Activated naive CD4-positive, alpha-beta T cell treated with anti-CD3 and anti-CD28 coated beads, Interleukin-2, amount 10 ng/mL, durations not matched to agents 7 days and 5 days (primary cell): ENCODE data around the gene HIP1R.

Source experiments
- CTCF ChIA-PET: fragments of 350-600 bp; sonication (Branson Sonifier 250); formaldehyde crosslinking; loops from one replicate; lab custom pipeline; 2021; ENCODE audit warnings: antibody characterized with exemption; lab: Charles Lee
- DNase-seq: peaks from one replicate; pipeline ENCODE4 v3.0.0-alpha.2; 2020
- H3K27ac Mint-ChIP-seq: one replicate; pipeline ENCODE4 v1.8.0; 2021; ENCODE audit warnings: mild to moderate bottlenecking, moderate library complexity, mixed read lengths
- H3K27me3 Mint-ChIP-seq: one replicate; pipeline ENCODE4 v1.8.0; 2021; ENCODE audit warnings: mild to moderate bottlenecking, mixed read lengths
- H3K36me3 Mint-ChIP-seq: one replicate; pipeline ENCODE4 v1.8.0; 2021; ENCODE audit warnings: mixed read lengths
- H3K4me1 Mint-ChIP-seq: one replicate; pipeline ENCODE4 v1.8.0; 2021; ENCODE audit warnings: mixed read lengths
- H3K4me3 Mint-ChIP-seq: one replicate; pipeline ENCODE4 v1.8.0; 2021; ENCODE audit warnings: mild to moderate bottlenecking, moderate library complexity, mixed read lengths
- H3K9me3 Mint-ChIP-seq: one replicate; pipeline ENCODE4 v1.8.0; 2021; ENCODE audit warnings: mixed read lengths

Gene HIP1R

GRCh38 chr12:122848471-122849351 lies 13.5 kb downstream of the HIP1R start:
- no peaks in the 10 kb centered on the region for H3K36me3 Mint-ChIP-seq
- H3K27ac Mint-ChIP-seq: no peak overlapping the region
- H3K4me1 Mint-ChIP-seq: no peaks in the 10 kb centered on the region
- no peak for DNase-seq
- CTCF ChIA-PET: interaction anchor here (1.2 kb wide), 1 partner anchor 12 kb away, joined by 4 read pairs; no protein-coding TSS in a partner anchor
- no peak overlapping the region for H3K4me3 Mint-ChIP-seq
- H3K27me3 Mint-ChIP-seq: no peaks in the 10 kb centered on the region
- no peaks in the 10 kb centered on the region for H3K9me3 Mint-ChIP-seq

- no peak for DNase-seq
- Mint-ChIP-seq H3K4me1 (no peaks in the 10 kb centered on the region), H3K27me3 (no peaks in the 10 kb centered on the region), H3K9me3 (no peaks in the 10 kb centered on the region), H3K4me3 (no peak overlapping the region), H3K36me3 (no peaks in the 10 kb centered on the region), H3K27ac (no peak overlapping the region)
- CTCF ChIA-PET: interaction anchor here (1.0 kb wide), 2 partner anchors 10 to 55 kb away, joined by 3 to 4 read pairs; no protein-coding TSS in a partner anchor
Observed at GRCh38 chr12:122849352-122850047, 14.2 kb downstream of the HIP1R start.

GRCh38 chr12:122850048-122850445 lies 14.8 kb downstream of the HIP1R start:
- Mint-ChIP-seq H3K27me3 (no peaks in the 10 kb centered on the region), H3K4me1 (no peaks in the 10 kb centered on the region), H3K36me3 (no peaks in the 10 kb centered on the region), H3K9me3 (no peaks in the 10 kb centered on the region), H3K27ac (no peak overlapping the region), H3K4me3 (no peak overlapping the region)
- CTCF ChIA-PET: interaction anchor here (1.0 kb wide), 2 partner anchors 9 to 56 kb away, joined by 3 to 4 read pairs; no protein-coding TSS in a partner anchor
- no peak for DNase-seq

- no peak overlapping the region for H3K4me3 Mint-ChIP-seq
- no peaks in the 10 kb centered on the region for H3K36me3 Mint-ChIP-seq
- no peak overlapping the region for H3K27ac Mint-ChIP-seq
- H3K4me1 Mint-ChIP-seq: no peaks in the 10 kb centered on the region
- no peaks in the 10 kb centered on the region for H3K27me3 Mint-ChIP-seq
- no peak for DNase-seq
- H3K9me3 Mint-ChIP-seq: no peaks in the 10 kb centered on the region
- CTCF ChIA-PET: no interaction called here
Observed at GRCh38 chr12:122850695-122851350, 15.6 kb downstream of the HIP1R start.

GRCh38 chr12:122851820-122852219 lies 16.6 kb downstream of the HIP1R start:
- Mint-ChIP-seq H3K4me3 (no peak overlapping the region), H3K27ac (no peak overlapping the region), H3K4me1 (no peaks in the 10 kb centered on the region), H3K27me3 (no peaks in the 10 kb centered on the region), H3K36me3 (no peaks in the 10 kb centered on the region), H3K9me3 (no peaks in the 10 kb centered on the region)
- DNase-seq: no peak
- CTCF ChIA-PET: interaction anchor here (1.1 kb wide), 1 partner anchor 101 kb away, joined by 3 read pairs; no protein-coding TSS in a partner anchor

GRCh38 chr12:122852336-122853275 lies 17.3 kb downstream of the HIP1R start:
- no peaks in the 10 kb centered on the region for H3K27me3 Mint-ChIP-seq
- H3K4me1 Mint-ChIP-seq: no peaks in the 10 kb centered on the region
- H3K27ac Mint-ChIP-seq: no peak overlapping the region
- no peak overlapping the region for H3K4me3 Mint-ChIP-seq
- H3K9me3 Mint-ChIP-seq: no peaks in the 10 kb centered on the region
- CTCF ChIA-PET: interaction anchor here (1.1 kb wide), 1 partner anchor 100 kb away, joined by 3 read pairs; no protein-coding TSS in a partner anchor
- H3K36me3 Mint-ChIP-seq: peaks cover 2% of the 10 kb centered on the region
- DNase-seq: no peak

- Mint-ChIP-seq H3K4me1 (no peaks in the 10 kb centered on the region), H3K9me3 (no peaks in the 10 kb centered on the region), H3K4me3 (no peak overlapping the region), H3K27me3 (no peaks in the 10 kb centered on the region), H3K36me3 (peaks cover 2% of the 10 kb centered on the region), H3K27ac (no peak overlapping the region)
- no peak for DNase-seq
- CTCF ChIA-PET: no interaction called here
Observed at GRCh38 chr12:122853582-122854245, 18.5 kb downstream of the HIP1R start.

GRCh38 chr12:122854554-122854953 lies 19.3 kb downstream of the HIP1R start:
- Mint-ChIP-seq H3K27ac (no peak overlapping the region), H3K9me3 (no peaks in the 10 kb centered on the region), H3K27me3 (no peaks in the 10 kb centered on the region), H3K4me1 (no peaks in the 10 kb centered on the region), H3K4me3 (no peak overlapping the region), H3K36me3 (peaks cover 2% of the 10 kb centered on the region)
- CTCF ChIA-PET: no interaction called here
- no peak for DNase-seq

GRCh38 chr12:122855071-122855829 lies 20.0 kb downstream of the HIP1R start:
- CTCF ChIA-PET: interaction anchor here (0.9 to 1.2 kb wide), 2 partner anchors 11 to 61 kb away, joined by 3 to 4 read pairs; no protein-coding TSS in a partner anchor
- Mint-ChIP-seq H3K36me3 (peaks cover 2% of the 10 kb centered on the region), H3K27ac (no peak overlapping the region), H3K27me3 (no peaks in the 10 kb centered on the region), H3K4me1 (no peaks in the 10 kb centered on the region), H3K9me3 (no peaks in the 10 kb centered on the region), H3K4me3 (no peak overlapping the region)
- no peak for DNase-seq

- Mint-ChIP-seq H3K27ac (no peak overlapping the region), H3K36me3 (peaks cover 2% of the 10 kb centered on the region), H3K27me3 (no peaks in the 10 kb centered on the region), H3K4me3 (no peak overlapping the region), H3K4me1 (no peaks in the 10 kb centered on the region), H3K9me3 (no peaks in the 10 kb centered on the region)
- DNase-seq: no peak
- CTCF ChIA-PET: interaction anchor here (0.9 to 1.2 kb wide), 2 partner anchors 11 to 62 kb away, joined by 3 to 4 read pairs; no protein-coding TSS in a partner anchor
Observed at GRCh38 chr12:122855928-122856831, 20.9 kb downstream of the HIP1R start.

GRCh38 chr12:122856999-122857671 lies 21.9 kb downstream of the HIP1R start:
- CTCF ChIA-PET: interaction anchor here (1.6 to 5.5 kb wide), 2 partner anchors 64 to 96 kb away, joined by 5 to 106 read pairs; no protein-coding TSS in a partner anchor
- DNase-seq: no peak
- H3K36me3 Mint-ChIP-seq: peaks cover 2% of the 10 kb centered on the region
- H3K4me1 Mint-ChIP-seq: no peaks in the 10 kb centered on the region
- H3K27me3 Mint-ChIP-seq: no peaks in the 10 kb centered on the region
- no peaks in the 10 kb centered on the region for H3K9me3 Mint-ChIP-seq
- no peak overlapping the region for H3K27ac Mint-ChIP-seq
- H3K4me3 Mint-ChIP-seq: no peak overlapping the region
